Panc1 (cell line): ENCODE measurements around the gene OR10H3. TPM values are rescaled to one million over a fixed set of nuclear protein-coding genes. Genes with fewer than 3 reads are reported as not detected.
A peak's percentile ranks its signal among the peaks of the same experiment; 100 is the strongest.

Experiments used
- ATAC-seq: fragments of 200-7000 bp; cut with Tn5 transposase; 2 replicates; pipeline ENCODE4 v1.9.1; 2020; ENCODE audit warnings: mild to moderate bottlenecking, moderate library complexity
- BruUV-seq: library from RNA; stranded (reverse); fragments of 400-500 nt; replicated peaks from 2 replicates; lab custom pipeline; 2021; lab: Mats Ljungman, UMichigan
- CTCF ChIA-PET: fragments of 300-600 bp; sonication (Branson Sonifier 250); formaldehyde crosslinking; loops from one replicate; lab custom pipeline; 2022; ENCODE audit warnings: antibody characterized with exemption; lab: Charles Lee
- POLR2A ChIA-PET: fragments of 300-600 bp; sonication (Branson Sonifier 250); formaldehyde crosslinking; loops from one replicate; lab custom pipeline; 2022; ENCODE audit warnings: antibody characterized with exemption; lab: Charles Lee
- DNase-seq: peaks from one replicate; pipeline ENCODE4 v3.0.0-alpha.2; 2010; ENCODE audit warnings: low read depth, low spot score
- H3K27ac ChIP-seq: 2 replicates; pipeline ENCODE4 v1.5.1; 2011; ENCODE audit warnings: mild to moderate bottlenecking, low read length, inconsistent platforms
- H3K27me3 ChIP-seq: fragments of 200-500 bp; sonication (Bioruptor generic); 2 replicates; pipeline ENCODE4 v1.6.0; 2014; ENCODE audit warnings: low read length, inconsistent platforms; ENCODE audit not compliant: control insufficient read depth, insufficient read depth
- H3K36me3 ChIP-seq: fragments of 200-500 bp; sonication (Bioruptor generic); 2 replicates; pipeline ENCODE4 v1.5.1; 2014; ENCODE audit warnings: inconsistent platforms, mild to moderate bottlenecking, low read length, moderate library complexity; ENCODE audit not compliant: control insufficient read depth, insufficient read depth
- H3K4me1 ChIP-seq: 2 replicates; pipeline ENCODE4 v1.5.1; 2011; ENCODE audit warnings: inconsistent platforms, mild to moderate bottlenecking, low read length, moderate library complexity; ENCODE audit not compliant: control insufficient read depth, insufficient read depth
- H3K4me3 ChIP-seq, 2 experiments: 2 replicates each; pipeline ENCODE4 v1.5.1; 2011 to 2012; ENCODE audit warnings: low read depth in 2 of 2, low read length in 2 of 2, mild to moderate bottlenecking in 2 of 2, inconsistent platforms in 1 of 2, moderate library complexity in 1 of 2
- H3K9me3 ChIP-seq: fragments of 200-500 bp; sonication (Bioruptor generic); 2 replicates; pipeline ENCODE4 v1.5.1; 2014; ENCODE audit warnings: low read depth, mild to moderate bottlenecking, inconsistent platforms, low read length, moderate library complexity; ENCODE audit not compliant: control insufficient read depth, insufficient read depth
- CTCF ChIP-seq: fragments of 450-650 bp; IDR thresholded peaks from 2 replicates; pipeline ENCODE4 v1.5.1; 2017; ENCODE audit warnings: mild to moderate bottlenecking
- POLR2AphosphoS5 ChIP-seq: IDR thresholded peaks from 2 replicates; pipeline ENCODE4 v1.6.1; 2012; ENCODE audit warnings: mild to moderate bottlenecking, low read depth, low read length, moderate library complexity
- REST ChIP-seq, 2 experiments: IDR thresholded peaks; 2 replicates each; pipeline ENCODE4 v1.6.1; 2011 to 2012; ENCODE audit warnings: low read depth in 2 of 2, control low read depth in 1 of 2, low read length in 1 of 2, mild to moderate bottlenecking in 1 of 2, moderate library complexity in 1 of 2; ENCODE audit not compliant: insufficient read depth in 1 of 2
- SIN3A ChIP-seq: IDR thresholded peaks from 2 replicates; pipeline ENCODE4 v1.6.1; 2012; ENCODE audit warnings: low read depth, mild to moderate bottlenecking, low read length, moderate library complexity, borderline replicate concordance; ENCODE audit not compliant: insufficient read depth
- TCF7L2 ChIP-seq: IDR thresholded peaks from 2 replicates; pipeline ENCODE4 v1.6.1; 2011; ENCODE audit warnings: mild to moderate bottlenecking, low read depth, low read length, inconsistent platforms
- in situ Hi-C: cut with HindIII; loops from 2 replicates; pipeline ENCODE4 v1.10.0; 2016; ENCODE audit warnings: low sequenced_read_pairs, low pct_unique_long_range_greater_than_20kb
- intact Hi-C: fragments of 100-400 bp; cut with micrococcal nuclease; formaldehyde crosslinking; loops from one replicate; pipeline ENCODE4 v1.10.0; 2022; ENCODE audit not compliant: unreplicated experiment
- total RNA-seq: library from RNA; stranded (reverse); gene quantifications from one replicate; pipeline ENCODE4 v1.2.1, GENCODE V29; 2021; ENCODE audit not compliant: unreplicated experiment

The OR10H3 gene
- total RNA-seq, 1 experiment from 2014 or later: not detected

GRCh38 chr19:15717809-15718208, 20.0 kb upstream of the OR10H3 start:
- no TSS peak for BruUV-seq
- TF ChIP-seq REST (IDR thresholded peaks at IDR 0.05; ENCODE audit: insufficient read depth in 1 of 2, low read depth in 2 of 2, low read length in 1 of 2): peak; percentile 76 to 81
- no peak for TF ChIP-seq CTCF
- TF ChIP-seq TCF7L2: no peak
- in situ Hi-C loops (no loop called here), intact Hi-C loops (no loop called here)
- CTCF ChIA-PET: no interaction called here
- Histone ChIP-seq H3K4me1 (no peaks in the 10 kb centered on the region), H3K36me3 (no peaks in the 10 kb centered on the region), H3K27me3 (peaks cover 4% of the 10 kb centered on the region), H3K27ac (no peak overlapping the region), H3K4me3 (no peak overlapping the region), H3K9me3 (no peaks in the 10 kb centered on the region)
- ATAC-seq (no peak), DNase-seq (no peak)
- POLR2A ChIA-PET: no interaction called here

GRCh38 chr19:15721268-15721667, 16.5 kb upstream of the OR10H3 start:
- DNase-seq (no peak), ATAC-seq (no peak)
- in situ Hi-C loops: no loop called here
- intact Hi-C loops: no loop called here
- Histone ChIP-seq H3K4me1 (no peaks in the 10 kb centered on the region), H3K27ac (no peak overlapping the region), H3K9me3 (no peaks in the 10 kb centered on the region), H3K36me3 (no peaks in the 10 kb centered on the region), H3K4me3 (no peak overlapping the region), H3K27me3 (peaks cover 4% of the 10 kb centered on the region)
- TF ChIP-seq REST (IDR thresholded peaks at IDR 0.05; ENCODE audit: insufficient read depth in 1 of 2, low read depth in 2 of 2, low read length in 1 of 2) (no peak), TCF7L2 (no peak), POLR2AphosphoS5 (no peak), SIN3A (no peak), CTCF (no peak)
- no TSS peak for BruUV-seq
- CTCF ChIA-PET: no interaction called here
- POLR2A ChIA-PET: no interaction called here
